ENCODE measurements around the gene WFDC1. TPM values are rescaled to one million over a fixed set of nuclear protein-coding genes. Genes with fewer than 3 reads are reported as not detected.

WFDC1 gene
- total and polyA plus RNA-seq, 2 experiments from 2014 or later: 0.76 to 0.95 TPM

- H3K27ac Mint-ChIP-seq: no peak overlapping the region
- peaks cover 13% of the 10 kb centered on the region for H3K27me3 Mint-ChIP-seq (ENCODE audit: insufficient read depth, low read depth, poor library complexity)
- H3K4me1 Mint-ChIP-seq: peaks cover 46% of the 10 kb centered on the region
- Histone ChIP-seq H4K20me1 (replicated peaks; ENCODE audit: insufficient read depth) (no peaks in the 10 kb centered on the region), H3K4me2 (no peak overlapping the region), H3K79me2 (replicated peaks; ENCODE audit: insufficient read depth) (no peaks in the 10 kb centered on the region), H3K36me3 (ENCODE audit: insufficient read depth) (no peaks in the 10 kb centered on the region), H2AFZ (peak overlapping the region; percentile 95), H3K27ac (ENCODE audit: low read depth) (no peak overlapping the region), H3K4me3 (no peak overlapping the region), H3K27me3 (ENCODE audit: insufficient read depth) (no peaks in the 10 kb centered on the region), H3F3A (replicated peaks; ENCODE audit: low read depth) (no peaks in the 10 kb centered on the region), H3K4me1 (ENCODE audit: insufficient read depth) (peaks cover 35% of the 10 kb centered on the region), H3K9me2 (ENCODE audit: insufficient read depth) (no peaks in the 10 kb centered on the region)
- DNase-seq (ENCODE audit: low spot score) (no peak), ATAC-seq (no peak)
- H3K9me3 Mint-ChIP-seq: no peaks in the 10 kb centered on the region
- H3K4me3 Mint-ChIP-seq: no peak overlapping the region; the same call in 2 of the 3 replicates
- H3K36me3 Mint-ChIP-seq (ENCODE audit: low read depth): no peaks in the 10 kb centered on the region; the same call in 2 of the 3 replicates
- TF ChIP-seq ZNF331 (CRISPR knock-in tag; IDR thresholded peaks at IDR 0.05; ENCODE audit: low read depth): no peak
- no peak for TF ChIP-seq EZH2phosphoT487 (IDR thresholded peaks at IDR 0.05; ENCODE audit: unreplicated experiment)
- TF ChIP-seq EZH2 (IDR thresholded peaks at IDR 0.05; ENCODE audit: low read depth, unreplicated experiment): no peak
- no peak for TF ChIP-seq JUNB (IDR thresholded peaks at IDR 0.05; ENCODE audit: unreplicated experiment)
- TF ChIP-seq, protein P1, sequence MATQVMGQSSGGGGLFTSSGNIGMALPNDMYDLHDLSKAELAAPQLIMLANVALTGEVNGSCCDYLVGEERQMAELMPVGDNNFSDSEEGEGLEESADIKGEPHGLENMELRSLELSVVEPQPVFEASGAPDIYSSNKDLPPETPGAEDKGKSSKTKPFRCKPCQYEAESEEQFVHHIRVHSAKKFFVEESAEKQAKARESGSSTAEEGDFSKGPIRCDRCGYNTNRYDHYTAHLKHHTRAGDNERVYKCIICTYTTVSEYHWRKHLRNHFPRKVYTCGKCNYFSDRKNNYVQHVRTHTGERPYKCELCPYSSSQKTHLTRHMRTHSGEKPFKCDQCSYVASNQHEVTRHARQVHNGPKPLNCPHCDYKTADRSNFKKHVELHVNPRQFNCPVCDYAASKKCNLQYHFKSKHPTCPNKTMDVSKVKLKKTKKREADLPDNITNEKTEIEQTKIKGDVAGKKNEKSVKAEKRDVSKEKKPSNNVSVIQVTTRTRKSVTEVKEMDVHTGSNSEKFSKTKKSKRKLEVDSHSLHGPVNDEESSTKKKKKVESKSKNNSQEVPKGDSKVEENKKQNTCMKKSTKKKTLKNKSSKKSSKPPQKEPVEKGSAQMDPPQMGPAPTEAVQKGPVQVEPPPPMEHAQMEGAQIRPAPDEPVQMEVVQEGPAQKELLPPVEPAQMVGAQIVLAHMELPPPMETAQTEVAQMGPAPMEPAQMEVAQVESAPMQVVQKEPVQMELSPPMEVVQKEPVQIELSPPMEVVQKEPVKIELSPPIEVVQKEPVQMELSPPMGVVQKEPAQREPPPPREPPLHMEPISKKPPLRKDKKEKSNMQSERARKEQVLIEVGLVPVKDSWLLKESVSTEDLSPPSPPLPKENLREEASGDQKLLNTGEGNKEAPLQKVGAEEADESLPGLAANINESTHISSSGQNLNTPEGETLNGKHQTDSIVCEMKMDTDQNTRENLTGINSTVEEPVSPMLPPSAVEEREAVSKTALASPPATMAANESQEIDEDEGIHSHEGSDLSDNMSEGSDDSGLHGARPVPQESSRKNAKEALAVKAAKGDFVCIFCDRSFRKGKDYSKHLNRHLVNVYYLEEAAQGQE (IDR thresholded peaks at IDR 0.05; ENCODE audit: unreplicated experiment): no peak
- TF ChIP-seq, protein P2, sequence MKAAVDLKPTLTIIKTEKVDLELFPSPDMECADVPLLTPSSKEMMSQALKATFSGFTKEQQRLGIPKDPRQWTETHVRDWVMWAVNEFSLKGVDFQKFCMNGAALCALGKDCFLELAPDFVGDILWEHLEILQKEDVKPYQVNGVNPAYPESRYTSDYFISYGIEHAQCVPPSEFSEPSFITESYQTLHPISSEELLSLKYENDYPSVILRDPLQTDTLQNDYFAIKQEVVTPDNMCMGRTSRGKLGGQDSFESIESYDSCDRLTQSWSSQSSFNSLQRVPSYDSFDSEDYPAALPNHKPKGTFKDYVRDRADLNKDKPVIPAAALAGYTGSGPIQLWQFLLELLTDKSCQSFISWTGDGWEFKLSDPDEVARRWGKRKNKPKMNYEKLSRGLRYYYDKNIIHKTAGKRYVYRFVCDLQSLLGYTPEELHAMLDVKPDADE (IDR thresholded peaks at IDR 0.05): no peak
- TF ChIP-seq CREB1 (CRISPR knock-in tag; IDR thresholded peaks at IDR 0.05; ENCODE audit: low read depth): no peak
- TF ChIP-seq NANOG (IDR thresholded peaks at IDR 0.05; ENCODE audit: borderline replicate concordance): no peak
- no peak for TF ChIP-seq STAT1 (IDR thresholded peaks at IDR 0.05; ENCODE audit: unreplicated experiment)
- TF ChIP-seq, protein P3, sequence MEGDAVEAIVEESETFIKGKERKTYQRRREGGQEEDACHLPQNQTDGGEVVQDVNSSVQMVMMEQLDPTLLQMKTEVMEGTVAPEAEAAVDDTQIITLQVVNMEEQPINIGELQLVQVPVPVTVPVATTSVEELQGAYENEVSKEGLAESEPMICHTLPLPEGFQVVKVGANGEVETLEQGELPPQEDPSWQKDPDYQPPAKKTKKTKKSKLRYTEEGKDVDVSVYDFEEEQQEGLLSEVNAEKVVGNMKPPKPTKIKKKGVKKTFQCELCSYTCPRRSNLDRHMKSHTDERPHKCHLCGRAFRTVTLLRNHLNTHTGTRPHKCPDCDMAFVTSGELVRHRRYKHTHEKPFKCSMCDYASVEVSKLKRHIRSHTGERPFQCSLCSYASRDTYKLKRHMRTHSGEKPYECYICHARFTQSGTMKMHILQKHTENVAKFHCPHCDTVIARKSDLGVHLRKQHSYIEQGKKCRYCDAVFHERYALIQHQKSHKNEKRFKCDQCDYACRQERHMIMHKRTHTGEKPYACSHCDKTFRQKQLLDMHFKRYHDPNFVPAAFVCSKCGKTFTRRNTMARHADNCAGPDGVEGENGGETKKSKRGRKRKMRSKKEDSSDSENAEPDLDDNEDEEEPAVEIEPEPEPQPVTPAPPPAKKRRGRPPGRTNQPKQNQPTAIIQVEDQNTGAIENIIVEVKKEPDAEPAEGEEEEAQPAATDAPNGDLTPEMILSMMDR (conservative IDR thresholded peaks at IDR 0.05; ENCODE audit: low read depth in 2 of 2): no peak
- TF ChIP-seq, protein P4, sequence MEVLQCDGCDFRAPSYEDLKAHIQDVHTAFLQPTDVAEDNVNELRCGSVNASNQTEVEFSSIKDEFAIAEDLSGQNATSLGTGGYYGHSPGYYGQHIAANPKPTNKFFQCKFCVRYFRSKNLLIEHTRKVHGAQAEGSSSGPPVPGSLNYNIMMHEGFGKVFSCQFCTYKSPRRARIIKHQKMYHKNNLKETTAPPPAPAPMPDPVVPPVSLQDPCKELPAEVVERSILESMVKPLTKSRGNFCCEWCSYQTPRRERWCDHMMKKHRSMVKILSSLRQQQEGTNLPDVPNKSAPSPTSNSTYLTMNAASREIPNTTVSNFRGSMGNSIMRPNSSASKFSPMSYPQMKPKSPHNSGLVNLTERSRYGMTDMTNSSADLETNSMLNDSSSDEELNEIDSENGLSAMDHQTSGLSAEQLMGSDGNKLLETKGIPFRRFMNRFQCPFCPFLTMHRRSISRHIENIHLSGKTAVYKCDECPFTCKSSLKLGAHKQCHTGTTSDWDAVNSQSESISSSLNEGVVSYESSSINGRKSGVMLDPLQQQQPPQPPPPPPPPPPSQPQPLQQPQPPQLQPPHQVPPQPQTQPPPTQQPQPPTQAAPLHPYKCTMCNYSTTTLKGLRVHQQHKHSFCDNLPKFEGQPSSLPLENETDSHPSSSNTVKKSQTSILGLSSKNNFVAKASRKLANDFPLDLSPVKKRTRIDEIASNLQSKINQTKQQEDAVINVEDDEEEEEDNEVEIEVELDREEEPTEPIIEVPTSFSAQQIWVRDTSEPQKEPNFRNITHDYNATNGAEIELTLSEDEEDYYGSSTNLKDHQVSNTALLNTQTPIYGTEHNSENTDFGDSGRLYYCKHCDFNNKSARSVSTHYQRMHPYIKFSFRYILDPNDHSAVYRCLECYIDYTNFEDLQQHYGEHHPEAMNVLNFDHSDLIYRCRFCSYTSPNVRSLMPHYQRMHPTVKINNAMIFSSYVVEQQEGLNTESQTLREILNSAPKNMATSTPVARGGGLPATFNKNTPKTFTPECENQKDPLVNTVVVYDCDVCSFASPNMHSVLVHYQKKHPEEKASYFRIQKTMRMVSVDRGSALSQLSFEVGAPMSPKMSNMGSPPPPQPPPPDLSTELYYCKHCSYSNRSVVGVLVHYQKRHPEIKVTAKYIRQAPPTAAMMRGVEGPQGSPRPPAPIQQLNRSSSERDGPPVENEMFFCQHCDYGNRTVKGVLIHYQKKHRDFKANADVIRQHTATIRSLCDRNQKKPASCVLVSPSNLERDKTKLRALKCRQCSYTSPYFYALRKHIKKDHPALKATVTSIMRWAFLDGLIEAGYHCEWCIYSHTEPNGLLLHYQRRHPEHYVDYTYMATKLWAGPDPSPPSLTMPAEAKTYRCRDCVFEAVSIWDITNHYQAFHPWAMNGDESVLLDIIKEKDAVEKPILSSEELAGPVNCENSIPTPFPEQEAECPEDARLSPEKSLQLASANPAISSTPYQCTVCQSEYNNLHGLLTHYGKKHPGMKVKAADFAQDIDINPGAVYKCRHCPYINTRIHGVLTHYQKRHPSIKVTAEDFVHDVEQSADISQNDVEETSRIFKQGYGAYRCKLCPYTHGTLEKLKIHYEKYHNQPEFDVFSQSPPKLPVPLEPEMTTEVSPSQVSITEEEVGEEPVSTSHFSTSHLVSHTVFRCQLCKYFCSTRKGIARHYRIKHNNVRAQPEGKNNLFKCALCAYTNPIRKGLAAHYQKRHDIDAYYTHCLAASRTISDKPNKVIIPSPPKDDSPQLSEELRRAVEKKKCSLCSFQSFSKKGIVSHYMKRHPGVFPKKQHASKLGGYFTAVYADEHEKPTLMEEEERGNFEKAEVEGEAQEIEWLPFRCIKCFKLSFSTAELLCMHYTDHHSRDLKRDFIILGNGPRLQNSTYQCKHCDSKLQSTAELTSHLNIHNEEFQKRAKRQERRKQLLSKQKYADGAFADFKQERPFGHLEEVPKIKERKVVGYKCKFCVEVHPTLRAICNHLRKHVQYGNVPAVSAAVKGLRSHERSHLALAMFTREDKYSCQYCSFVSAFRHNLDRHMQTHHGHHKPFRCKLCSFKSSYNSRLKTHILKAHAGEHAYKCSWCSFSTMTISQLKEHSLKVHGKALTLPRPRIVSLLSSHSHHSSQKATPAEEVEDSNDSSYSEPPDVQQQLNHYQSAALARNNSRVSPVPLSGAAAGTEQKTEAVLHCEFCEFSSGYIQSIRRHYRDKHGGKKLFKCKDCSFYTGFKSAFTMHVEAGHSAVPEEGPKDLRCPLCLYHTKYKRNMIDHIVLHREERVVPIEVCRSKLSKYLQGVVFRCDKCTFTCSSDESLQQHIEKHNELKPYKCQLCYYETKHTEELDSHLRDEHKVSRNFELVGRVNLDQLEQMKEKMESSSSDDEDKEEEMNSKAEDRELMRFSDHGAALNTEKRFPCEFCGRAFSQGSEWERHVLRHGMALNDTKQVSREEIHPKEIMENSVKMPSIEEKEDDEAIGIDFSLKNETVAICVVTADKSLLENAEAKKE (CRISPR knock-in tag; IDR thresholded peaks at IDR 0.05): no peak
- no peak for TF ChIP-seq POLR2AphosphoS5 (IDR thresholded peaks at IDR 0.05; ENCODE audit: low read depth)
- TF ChIP-seq ZNF114 (CRISPR knock-in tag; IDR thresholded peaks at IDR 0.05): no peak
Observed at GRCh38 chr16:84294117-84294516, 561 bp upstream of the WFDC1 start.
